GM12878 (cell line): Measurements from ENCODE around the gene PPP1R1A.

ENCODE experiments used
- CHD2 ChIP-seq: IDR thresholded peaks from 2 replicates; pipeline ENCODE4 v1.6.1; 2011; ENCODE audit warnings: low read depth, low read length, improper control_type of control experiment, borderline replicate concordance
- DPF2 ChIP-seq: fragments of 450-650 bp; IDR thresholded peaks from 2 replicates; pipeline ENCODE4 v1.6.1; 2017; ENCODE audit warnings: mild to moderate bottlenecking
- E4F1 ChIP-seq: fragments of 450-650 bp; IDR thresholded peaks from 2 replicates; pipeline ENCODE4 v1.6.1; 2018; ENCODE audit warnings: borderline replicate concordance, mild to moderate bottlenecking; ENCODE audit not compliant: partially characterized antibody
- EZH2 ChIP-seq: IDR thresholded peaks from 2 replicates; pipeline ENCODE4 v1.6.1; 2012; ENCODE audit warnings: low read depth, mild to moderate bottlenecking, control low read depth, inconsistent platforms, low read length, borderline replicate concordance; ENCODE audit not compliant: control insufficient read depth
- POLR2AphosphoS5 ChIP-seq: IDR thresholded peaks from 2 replicates; pipeline ENCODE4 v1.6.1; 2011; ENCODE audit warnings: mild to moderate bottlenecking, low read length, inconsistent platforms
- RAD21 ChIP-seq: IDR thresholded peaks from 2 replicates; pipeline ENCODE4 v1.6.1; 2011; ENCODE audit warnings: mild to moderate bottlenecking, low read depth, low read length, moderate library complexity; ENCODE audit not compliant: insufficient read depth
- RFX5 ChIP-seq: IDR thresholded peaks from 2 replicates; pipeline ENCODE4 v1.6.1; 2011; ENCODE audit warnings: low read depth, low read length, improper control_type of control experiment
- TARDBP ChIP-seq: IDR thresholded peaks from 2 replicates; pipeline ENCODE4 v1.6.1; 2016; ENCODE audit warnings: borderline replicate concordance
- TF ChIP-seq, protein P1 (sequence below), 3 experiments: IDR thresholded peaks in 2 of 3; conservative IDR thresholded peaks in 1 of 3; 2 replicates each; pipeline ENCODE4 v1.5.1; 2011; ENCODE audit warnings: low read depth in 3 of 3, low read length in 3 of 3, mild to moderate bottlenecking in 3 of 3, control low read depth in 2 of 3, moderate library complexity in 2 of 3, inconsistent platforms in 1 of 3, mixed read lengths in 1 of 3; ENCODE audit not compliant: control insufficient read depth in 2 of 3, insufficient read depth in 1 of 3; ENCODE audit errors: extremely low read depth in 1 of 3

DNA sequence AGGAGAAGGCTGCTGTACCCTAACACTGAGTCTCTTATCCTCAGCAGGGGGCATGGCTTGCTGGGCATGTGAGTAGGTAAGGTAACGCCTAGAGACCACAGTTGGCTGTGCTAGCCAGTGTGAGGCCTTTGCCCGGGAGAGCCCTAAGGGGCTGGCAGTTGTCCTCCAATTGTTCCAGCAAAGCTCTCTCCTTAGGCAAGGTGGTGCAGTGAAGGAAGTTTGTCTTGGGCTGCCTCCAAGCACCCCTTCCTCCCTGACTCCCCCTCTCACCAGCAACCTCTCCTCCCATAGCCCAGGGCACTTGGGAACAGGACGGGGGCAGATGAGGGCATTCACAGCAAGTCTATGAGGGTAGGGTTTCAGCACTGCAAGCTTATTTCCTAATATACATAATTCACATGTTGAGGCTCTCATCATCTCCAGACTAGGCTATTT lies 23.3 kb upstream of the PPP1R1A start:
- TF ChIP-seq RAD21, result no peak
- TF ChIP-seq DPF2, result no peak
- no peak for TF ChIP-seq CHD2
- TF ChIP-seq TARDBP, result no peak
- TF ChIP-seq E4F1, result no peak
- TF ChIP-seq EZH2, result no peak
- TF ChIP-seq POLR2AphosphoS5, result no peak
- TF ChIP-seq, protein P1, sequence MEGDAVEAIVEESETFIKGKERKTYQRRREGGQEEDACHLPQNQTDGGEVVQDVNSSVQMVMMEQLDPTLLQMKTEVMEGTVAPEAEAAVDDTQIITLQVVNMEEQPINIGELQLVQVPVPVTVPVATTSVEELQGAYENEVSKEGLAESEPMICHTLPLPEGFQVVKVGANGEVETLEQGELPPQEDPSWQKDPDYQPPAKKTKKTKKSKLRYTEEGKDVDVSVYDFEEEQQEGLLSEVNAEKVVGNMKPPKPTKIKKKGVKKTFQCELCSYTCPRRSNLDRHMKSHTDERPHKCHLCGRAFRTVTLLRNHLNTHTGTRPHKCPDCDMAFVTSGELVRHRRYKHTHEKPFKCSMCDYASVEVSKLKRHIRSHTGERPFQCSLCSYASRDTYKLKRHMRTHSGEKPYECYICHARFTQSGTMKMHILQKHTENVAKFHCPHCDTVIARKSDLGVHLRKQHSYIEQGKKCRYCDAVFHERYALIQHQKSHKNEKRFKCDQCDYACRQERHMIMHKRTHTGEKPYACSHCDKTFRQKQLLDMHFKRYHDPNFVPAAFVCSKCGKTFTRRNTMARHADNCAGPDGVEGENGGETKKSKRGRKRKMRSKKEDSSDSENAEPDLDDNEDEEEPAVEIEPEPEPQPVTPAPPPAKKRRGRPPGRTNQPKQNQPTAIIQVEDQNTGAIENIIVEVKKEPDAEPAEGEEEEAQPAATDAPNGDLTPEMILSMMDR (IDR thresholded peaks at IDR 0.05 in 2 of 3, conservative IDR thresholded peaks at IDR 0.05 in 1 of 3; ENCODE audit: control insufficient read depth in 2 of 3, extremely low read depth in 1 of 3, insufficient read depth in 1 of 3, low read depth in 3 of 3, low read length in 3 of 3), result no peak
- no peak for TF ChIP-seq RFX5
